ENCODE measurements around the gene UBFD1.

The UBFD1 gene

GRCh38 chr16:23611936-23612335, 54.4 kb downstream of the UBFD1 start:
- no peak overlapping the region for H3K4me3 ChIP-seq (ENCODE audit: low read depth, low read length)
- no peak for TF ChIP-seq CTCF (IDR thresholded peaks at IDR 0.05; ENCODE audit: low read depth, low read length)

- TF ChIP-seq CTCF (IDR thresholded peaks at IDR 0.05; ENCODE audit: low read depth, low read length) = no peak
- H3K4me3 ChIP-seq (ENCODE audit: low read depth, low read length) = no peak overlapping the region
These were observed 58.3 kb downstream of the UBFD1 start for GRCh38 chr16:23615805-23616204.
